ENCODE results near the gene FRMD8.

DNA sequence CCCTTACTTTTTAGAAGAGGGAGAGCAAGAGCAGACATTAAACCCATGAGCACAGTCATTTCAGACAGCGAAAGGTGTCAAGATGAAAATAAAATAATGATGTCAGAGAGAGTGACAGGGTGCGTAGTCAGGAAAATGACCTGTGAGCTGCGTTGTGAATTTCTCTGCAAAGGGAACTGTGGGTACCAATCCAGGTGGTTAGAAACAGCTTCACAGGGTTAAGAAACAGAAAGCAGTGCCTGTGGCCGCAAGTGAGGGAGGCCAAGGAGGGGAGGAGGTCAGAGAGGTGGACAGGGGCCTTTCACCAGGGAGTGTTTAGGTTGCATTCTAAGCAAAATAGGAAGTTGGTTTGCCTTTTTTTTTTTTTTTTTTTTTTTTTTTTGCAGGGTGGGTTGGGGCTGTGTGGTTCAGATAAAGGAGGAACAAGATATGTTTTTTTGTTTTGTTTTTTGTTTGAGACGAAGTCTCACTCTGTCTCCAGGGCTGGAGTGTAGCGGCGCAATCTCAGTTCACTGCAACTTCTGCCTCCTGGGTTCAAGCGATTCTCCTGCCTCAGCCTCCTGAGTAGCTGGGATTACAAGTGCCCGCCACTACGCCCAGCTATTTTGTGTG, 24.0 kb upstream of the FRMD8 start:
- no peak for TF ChIP-seq EGR1 (IDR thresholded peaks at IDR 0.05)
- no peak for TF ChIP-seq TCF12 (IDR thresholded peaks at IDR 0.05; ENCODE audit: low read depth)
- no peak for TF ChIP-seq RAD21 (IDR thresholded peaks at IDR 0.05; ENCODE audit: low read depth)
- TF ChIP-seq TEAD4 (IDR thresholded peaks at IDR 0.05), result no peak
- no peak for TF ChIP-seq ZBTB7A (IDR thresholded peaks at IDR 0.05; ENCODE audit: low read depth)
